ENCODE measurements around the gene FGF14. TPM values are rescaled to one million over a fixed set of nuclear protein-coding genes. Genes with fewer than 3 reads are reported as not detected.

The FGF14 gene
- total RNA-seq, 2 donors from 2014 or later: under 0.01 to 0.28 TPM

- TF ChIP-seq POLR2A (IDR thresholded peaks at IDR 0.05) (no peak), CTCF (IDR thresholded peaks at IDR 0.05) (no peak), POLR2AphosphoS5 (IDR thresholded peaks at IDR 0.05) (no peak)
- WGBS: 48% methylated on average over 6 of the region's 6 CpGs
- Histone ChIP-seq H3K27ac (no peak overlapping the region), H3K27me3 (replicated peaks; ENCODE audit: insufficient read depth) (no peaks in the 10 kb centered on the region), H3K4me3 (no peak overlapping the region), H3K4me1 (replicated peaks) (no peaks in the 10 kb centered on the region), H3K9me3 (no peaks in the 10 kb centered on the region), H3K36me3 (no peaks in the 10 kb centered on the region)
- intact Hi-C loops (cut with DNase I): no loop called here
- no peak for DNase-seq (ENCODE audit: low spot score)
Measured at GRCh38 chr13:102170305-102170704, 231.5 kb downstream of the FGF14 start.

GRCh38 chr13:102169471-102170015 lies 232.3 kb downstream of the FGF14 start:
- no peaks in the 10 kb centered on the region for H3K4me1 ChIP-seq (replicated peaks)
- H3K36me3 ChIP-seq: no peaks in the 10 kb centered on the region
- no peaks in the 10 kb centered on the region for H3K27me3 ChIP-seq (replicated peaks; ENCODE audit: insufficient read depth)
- no peaks in the 10 kb centered on the region for H3K9me3 ChIP-seq
- no peak overlapping the region for H3K27ac ChIP-seq
- TF ChIP-seq POLR2AphosphoS5 (IDR thresholded peaks at IDR 0.05) (no peak), CTCF (IDR thresholded peaks at IDR 0.05) (no peak), POLR2A (IDR thresholded peaks at IDR 0.05) (no peak)
- intact Hi-C loops (cut with DNase I): no loop called here
- H3K4me3 ChIP-seq: no peak overlapping the region
- 65% methylated on average over 2 of the region's 2 CpGs for WGBS
- DNase-seq (ENCODE audit: low spot score): no peak

- Histone ChIP-seq H3K4me1 (replicated peaks) (no peaks in the 10 kb centered on the region), H3K36me3 (no peaks in the 10 kb centered on the region), H3K4me3 (no peak overlapping the region), H3K27me3 (replicated peaks; ENCODE audit: insufficient read depth) (no peaks in the 10 kb centered on the region), H3K27ac (no peak overlapping the region), H3K9me3 (no peaks in the 10 kb centered on the region)
- WGBS: 80% methylated on average over 5 of the region's 5 CpGs
- DNase-seq (ENCODE audit: low spot score): no peak
- TF ChIP-seq POLR2AphosphoS5 (IDR thresholded peaks at IDR 0.05): no peak
- intact Hi-C loops (cut with DNase I): no loop called here
Measured at GRCh38 chr13:102152790-102153189, 249.1 kb downstream of the FGF14 start.

GRCh38 chr13:102147353-102147752 lies 254.5 kb downstream of the FGF14 start:
- Histone ChIP-seq H3K9me3 (no peaks in the 10 kb centered on the region), H3K4me3 (no peak overlapping the region), H3K4me1 (replicated peaks) (no peaks in the 10 kb centered on the region), H3K27me3 (replicated peaks; ENCODE audit: insufficient read depth) (no peaks in the 10 kb centered on the region), H3K27ac (no peak overlapping the region), H3K36me3 (no peaks in the 10 kb centered on the region)
- TF ChIP-seq POLR2A (IDR thresholded peaks at IDR 0.05): no peak
- TF ChIP-seq POLR2AphosphoS5 (IDR thresholded peaks at IDR 0.05): no peak
- TF ChIP-seq CTCF (IDR thresholded peaks at IDR 0.05): no peak
- DNase-seq (ENCODE audit: low spot score): no peak
- intact Hi-C loops (cut with DNase I): no loop called here

- intact Hi-C loops (cut with DNase I): no loop called here
- no peaks in the 10 kb centered on the region for H3K4me1 ChIP-seq (replicated peaks)
- no peaks in the 10 kb centered on the region for H3K9me3 ChIP-seq
- DNase-seq (ENCODE audit: low spot score): no peak
- H3K27ac ChIP-seq: no peak overlapping the region
- no peaks in the 10 kb centered on the region for H3K36me3 ChIP-seq
- TF ChIP-seq CTCF (IDR thresholded peaks at IDR 0.05) (no peak), POLR2AphosphoS5 (IDR thresholded peaks at IDR 0.05) (no peak), POLR2A (IDR thresholded peaks at IDR 0.05) (no peak)
- H3K27me3 ChIP-seq (replicated peaks; ENCODE audit: insufficient read depth): no peaks in the 10 kb centered on the region
- H3K4me3 ChIP-seq: no peak overlapping the region
Measured at GRCh38 chr13:102145750-102146149, 256.1 kb downstream of the FGF14 start.
